HG02840 (cell line): ENCODE results near the gene TRIM4.
A peak's percentile ranks its signal among the peaks of the same experiment; 100 is the strongest.
"Not testable (repeated sequence)": the region's sequence is repeated elsewhere in the genome, so short reads cannot be mapped to it uniquely, and the experiment has no call there.

Experiments used
- ATAC-seq: cut with Tn5 transposase; IDR thresholded peaks from one replicate; pipeline ENCODE4 v1.9.1; 2021; ENCODE audit warnings: mild to moderate bottlenecking, moderate library complexity, moderate number of reproducible peaks; ENCODE audit not compliant: unreplicated experiment, low FRiP score

TRIM4 gene

GRCh38 chr7:99923200-99923599 is 3.9 kb upstream of the TRIM4 start:
- ATAC-seq = no peak

GRCh38 chr7:99920149-99920548 is 819 bp upstream of the TRIM4 start:
- no peak for ATAC-seq

GRCh38 chr7:99919814-99920112 is 433 bp upstream of the TRIM4 start:
- peak; percentile 11 for ATAC-seq

DNA sequence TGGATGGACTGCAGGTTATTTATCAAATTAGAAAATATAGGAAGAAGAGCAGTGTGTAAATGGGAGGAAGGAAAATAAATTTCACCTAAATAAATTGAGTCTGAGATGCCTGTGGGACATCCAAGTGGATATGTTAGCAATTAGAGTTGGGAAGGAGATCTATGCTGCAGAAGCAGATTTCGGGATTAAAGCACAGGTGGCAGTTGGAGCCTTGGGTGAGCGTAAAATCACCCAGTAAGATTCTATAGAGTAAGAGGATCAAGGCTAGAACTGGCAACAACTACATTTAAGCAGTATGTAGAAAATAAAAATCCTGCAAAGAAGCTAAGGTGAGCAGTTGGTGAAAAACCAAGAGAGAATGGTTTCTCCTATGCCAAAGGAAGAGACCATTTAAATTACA is 8.4 kb downstream of the TRIM4 start:
- no peak for ATAC-seq

- no peak for ATAC-seq
These were observed 17.7 kb downstream of the TRIM4 start for GRCh38 chr7:99901581-99901980.

- ATAC-seq = no peak
These were observed 19.4 kb downstream of the TRIM4 start for GRCh38 chr7:99899830-99900519.

DNA sequence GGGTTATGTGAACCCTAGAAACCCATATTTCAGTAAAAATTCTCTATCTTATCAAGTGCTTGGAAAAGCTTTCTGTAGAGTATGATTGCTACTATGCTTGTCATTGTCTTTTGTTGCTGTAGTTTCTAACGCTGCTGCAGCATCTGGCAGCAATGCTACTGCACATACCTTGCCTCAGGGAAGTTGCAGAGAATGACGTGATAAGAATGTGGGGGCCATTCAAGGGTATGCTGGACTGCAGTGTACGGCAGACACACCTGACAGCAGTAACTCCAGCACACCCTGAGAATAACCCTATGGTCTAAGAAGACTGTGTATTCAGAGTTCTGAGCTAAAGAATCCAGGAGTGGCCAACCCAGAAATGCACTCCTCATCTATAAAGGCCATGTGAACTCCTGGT is 20.5 kb downstream of the TRIM4 start:
- ATAC-seq = no peak

DNA sequence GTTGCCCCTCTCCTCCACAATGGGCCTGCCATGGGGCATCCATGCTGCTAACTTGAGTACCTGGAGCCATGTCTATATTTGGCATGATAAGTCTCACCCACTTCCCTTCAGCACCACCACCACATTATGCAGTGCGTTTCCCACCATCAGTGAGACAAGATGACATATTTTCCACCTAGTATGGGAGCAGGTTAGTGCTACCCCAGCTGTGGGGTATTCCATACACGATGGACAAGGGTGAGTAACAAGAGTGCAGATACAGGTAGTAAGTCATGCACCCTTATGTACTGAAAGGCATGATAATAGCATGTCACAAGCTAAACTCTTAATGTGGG is 21.3 kb downstream of the TRIM4 start:
- ATAC-seq = no peak

- ATAC-seq = no peak
These were observed 21.9 kb downstream of the TRIM4 start for GRCh38 chr7:99897322-99898022.

DNA sequence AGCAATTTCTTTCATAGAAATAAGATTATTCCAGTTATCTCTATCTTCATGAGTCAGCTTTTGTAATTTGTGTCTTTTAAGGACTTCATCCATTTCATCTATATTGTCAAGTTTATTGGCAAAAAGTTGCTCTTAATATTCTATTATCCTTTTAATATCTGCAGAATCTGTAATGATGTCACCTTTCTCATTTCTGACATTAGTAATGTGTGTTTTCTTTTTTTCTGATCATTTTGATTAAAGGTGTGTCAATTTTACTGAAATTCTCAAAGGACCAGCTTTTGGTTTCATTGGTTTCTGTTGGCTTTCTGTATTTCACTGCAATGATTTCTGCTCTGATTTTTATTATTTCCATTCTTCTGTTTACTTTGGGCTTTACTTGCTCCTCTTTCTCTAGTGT is 24.6 kb downstream of the TRIM4 start:
- no peak for ATAC-seq

DNA sequence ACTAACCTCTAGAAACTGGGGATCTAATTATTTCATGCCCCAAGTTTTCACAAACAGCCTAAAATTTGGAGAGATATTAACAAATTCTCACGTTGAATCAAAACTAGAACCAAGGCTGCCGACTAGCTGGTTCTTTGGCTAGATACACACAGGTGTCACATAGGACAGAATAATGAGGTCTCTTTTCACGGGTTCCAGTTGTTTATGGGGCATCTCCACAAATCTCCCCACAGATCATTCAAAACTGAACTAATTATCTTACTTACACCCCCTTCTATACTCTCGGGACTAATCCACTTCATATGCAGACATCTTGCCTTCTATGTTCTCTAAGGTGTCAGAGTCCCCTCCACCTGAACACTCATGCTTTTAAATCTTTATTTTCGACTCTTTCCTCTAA is 26.1 kb downstream of the TRIM4 start:
- no peak for ATAC-seq

DNA sequence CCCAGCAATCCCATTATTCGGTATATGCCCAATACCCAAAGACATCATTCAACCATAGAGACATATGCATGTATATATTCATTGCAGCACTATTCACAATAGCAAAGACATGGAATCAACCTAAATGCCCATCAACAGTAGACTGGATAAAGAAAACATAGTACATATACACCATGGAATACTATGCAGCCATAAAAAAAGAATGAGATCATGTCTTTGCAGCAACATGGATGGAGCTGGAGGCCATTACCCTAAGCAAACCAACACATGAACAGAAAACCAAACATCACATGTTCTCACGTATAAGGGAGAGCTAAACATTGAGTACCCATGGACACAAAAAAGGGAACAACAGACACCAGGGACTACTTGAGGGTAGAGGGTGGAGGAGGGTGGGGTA is 29.0 kb downstream of the TRIM4 start:
- not testable (repeated sequence) for ATAC-seq

DNA sequence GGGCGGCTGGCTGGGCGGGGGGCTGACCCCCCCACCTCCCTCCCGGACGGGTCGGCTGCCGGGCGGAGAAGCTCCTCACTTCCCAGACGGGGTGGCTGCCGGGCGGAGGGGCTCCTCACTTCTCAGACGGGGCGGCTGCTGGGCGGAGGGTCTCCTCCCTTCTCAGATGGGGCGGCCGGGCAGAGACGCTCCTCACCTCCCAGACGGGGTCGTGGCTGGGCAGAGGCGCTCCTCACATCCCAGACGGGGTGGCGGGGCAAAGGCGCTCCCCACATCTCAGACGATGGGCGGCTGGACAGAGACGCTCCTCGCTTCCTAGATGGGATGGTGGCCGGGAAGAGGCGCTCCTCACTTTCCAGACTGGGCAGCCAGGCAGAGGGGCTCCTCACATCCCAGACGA is 31.0 kb downstream of the TRIM4 start:
- not testable (repeated sequence) for ATAC-seq

GRCh38 chr7:99881370-99881769 is 38.0 kb downstream of the TRIM4 start:
- no peak for ATAC-seq

GRCh38 chr7:99876933-99877332 is 42.4 kb downstream of the TRIM4 start, which contains the start of gene OR2AE1:
TSS of gene OR2AE1 (minus strand) at chr7:99877033. CDS start at chr7:99877033, 0 bp downstream.
- no peak for ATAC-seq

DNA sequence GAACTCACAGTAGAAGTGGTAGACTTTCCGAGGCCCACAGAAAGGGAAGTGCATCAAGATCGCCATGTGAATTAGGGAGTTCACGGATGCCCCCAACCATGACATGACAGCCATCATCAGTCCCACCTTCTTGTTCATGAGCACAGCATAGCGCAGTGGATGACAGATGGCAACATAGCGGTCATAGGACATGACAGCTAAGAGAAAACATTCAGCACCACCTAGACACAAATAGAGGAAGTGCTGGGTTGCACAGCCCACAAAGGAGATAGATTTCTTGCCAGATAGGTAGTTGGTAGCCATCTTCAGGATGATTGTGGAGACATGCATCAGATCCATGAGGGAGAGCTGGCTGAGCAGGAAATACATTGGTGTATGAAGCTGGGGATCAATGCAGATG is 42.8 kb downstream of the TRIM4 start:
- ATAC-seq = no peak

GRCh38 chr7:99868246-99868645 is 51.1 kb downstream of the TRIM4 start:
- no peak for ATAC-seq

GRCh38 chr7:99867477-99867876 is 51.9 kb downstream of the TRIM4 start:
- ATAC-seq = not testable (repeated sequence)

- ATAC-seq = no peak
These were observed 55.4 kb downstream of the TRIM4 start for GRCh38 chr7:99863847-99864440.

GRCh38 chr7:99860281-99861127 is 58.8 kb downstream of the TRIM4 start:
- ATAC-seq = no peak

- no peak for ATAC-seq
These were observed 64.1 kb downstream of the TRIM4 start for GRCh38 chr7:99855236-99855635.
